Middle frontal gyrus (tissue), 1 donor: ENCODE measurements around the gene CPNE9.
A peak's percentile ranks its signal among the peaks of the same experiment; 100 is the strongest.
"Not testable (repeated sequence)": the region's sequence is repeated elsewhere in the genome, so short reads cannot be mapped to it uniquely, and the experiment has no call there.

ENCODE experiments used
- DNase-seq: peaks from one replicate; pipeline ENCODE4 v3.0.0-alpha.2; 2015; ENCODE audit warnings: low spot score; ENCODE audit errors: extremely low spot score

Gene CPNE9

GRCh38 chr3:9747267-9747666 lies 43.6 kb downstream of the CPNE9 start:
- no peak for DNase-seq

- no peak for DNase-seq
Observed at GRCh38 chr3:9748031-9748430, 44.4 kb downstream of the CPNE9 start.

- DNase-seq = no peak
Observed at GRCh38 chr3:9749296-9749644, 45.6 kb downstream of the CPNE9 start.

GRCh38 chr3:9749645-9750555 lies 46.3 kb downstream of the CPNE9 start, which contains the start of gene OGG1:
OGG1 (plus strand) TSS chr3:9749952; CDS start chr3:9750287, 335 bp downstream.
- DNase-seq = peak; percentile 94

GRCh38 chr3:9750556-9751411 lies 47.2 kb downstream of the CPNE9 start:
- DNase-seq = no peak

- no peak for DNase-seq
Observed at GRCh38 chr3:9754678-9755077, 51.0 kb downstream of the CPNE9 start.

GRCh38 chr3:9757427-9757826 lies 53.8 kb downstream of the CPNE9 start:
- no peak for DNase-seq

GRCh38 chr3:9760779-9761505 lies 57.3 kb downstream of the CPNE9 start:
- no peak for DNase-seq

GRCh38 chr3:9761919-9762318 lies 58.3 kb downstream of the CPNE9 start:
- DNase-seq = no peak

GRCh38 chr3:9762871-9763270 lies 59.2 kb downstream of the CPNE9 start:
- no peak for DNase-seq

- DNase-seq = no peak
Observed at GRCh38 chr3:9765865-9766264, 62.2 kb downstream of the CPNE9 start.

GRCh38 chr3:9767418-9767817 lies 63.8 kb downstream of the CPNE9 start:
- DNase-seq = no peak

- DNase-seq = no peak
Observed at GRCh38 chr3:9768141-9768775, 64.6 kb downstream of the CPNE9 start.

- no peak for DNase-seq
Observed at GRCh38 chr3:9769012-9769411, 65.4 kb downstream of the CPNE9 start.

GRCh38 chr3:9769426-9770275 lies 66.0 kb downstream of the CPNE9 start, which contains the start of gene CAMK1:
CAMK1 (minus strand) TSS chr3:9769947; CDS start chr3:9767749, 2,198 bp downstream.
- DNase-seq = peak; percentile 50

GRCh38 chr3:9770276-9770812 lies 66.7 kb downstream of the CPNE9 start:
- DNase-seq = no peak

GRCh38 chr3:9771007-9771406 lies 67.4 kb downstream of the CPNE9 start:
- not testable (repeated sequence) for DNase-seq

GRCh38 chr3:9776896-9777693 lies 73.5 kb downstream of the CPNE9 start:
- DNase-seq = no peak

GRCh38 chr3:9777694-9778021 lies 74.0 kb downstream of the CPNE9 start:
- peak; percentile 63 for DNase-seq
